Inflammatory macrophage (primary cell): Measurements from ENCODE around the gene METTL8.
A peak's percentile ranks its signal among the peaks of the same experiment; 100 is the strongest.

Experiments used
- DNase-seq, 2 donors: peaks; one replicate each; pipeline ENCODE4 v3.0.0-alpha.2; 2020 to 2022
- total RNA-seq, 18 experiments: gene quantifications; one replicate each; lab custom pipeline; 2026; ENCODE audit warnings: mixed read lengths in 6 of 18, inconsistent platforms in 2 of 18; lab: John Stamatoyannopoulos, UW

The METTL8 gene, protein sequence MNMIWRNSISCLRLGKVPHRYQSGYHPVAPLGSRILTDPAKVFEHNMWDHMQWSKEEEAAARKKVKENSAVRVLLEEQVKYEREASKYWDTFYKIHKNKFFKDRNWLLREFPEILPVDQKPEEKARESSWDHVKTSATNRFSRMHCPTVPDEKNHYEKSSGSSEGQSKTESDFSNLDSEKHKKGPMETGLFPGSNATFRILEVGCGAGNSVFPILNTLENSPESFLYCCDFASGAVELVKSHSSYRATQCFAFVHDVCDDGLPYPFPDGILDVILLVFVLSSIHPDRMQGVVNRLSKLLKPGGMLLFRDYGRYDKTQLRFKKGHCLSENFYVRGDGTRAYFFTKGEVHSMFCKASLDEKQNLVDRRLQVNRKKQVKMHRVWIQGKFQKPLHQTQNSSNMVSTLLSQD
- total RNA-seq = 14.3 to 31.9 (median 25.9) reads per million in 18 experiments

DNA sequence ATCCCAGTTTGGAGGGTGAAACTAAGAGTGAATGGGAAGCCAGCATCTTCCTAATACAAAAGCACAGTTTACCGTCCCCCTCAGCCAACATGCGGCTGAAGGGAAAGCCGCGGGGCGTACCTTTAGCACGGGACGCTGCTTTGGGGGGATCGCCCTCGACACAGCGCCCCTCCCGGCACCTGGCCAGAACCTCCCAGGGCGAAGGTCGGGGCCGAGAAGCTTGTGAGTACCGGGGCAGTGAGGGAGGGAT, at the start of gene METTL8:
TSS of gene METTL8 (minus strand) at position 228 of the 250 bp plus-strand sequence. CDS start 41,805 bp downstream, outside the sequence.
- no peak for DNase-seq

GRCh38 chr2:171482877-171483276, 49.1 kb upstream of the METTL8 start:
- no peak for DNase-seq

GRCh38 chr2:171482308-171482707, 48.5 kb upstream of the METTL8 start:
- DNase-seq = no peak

DNA sequence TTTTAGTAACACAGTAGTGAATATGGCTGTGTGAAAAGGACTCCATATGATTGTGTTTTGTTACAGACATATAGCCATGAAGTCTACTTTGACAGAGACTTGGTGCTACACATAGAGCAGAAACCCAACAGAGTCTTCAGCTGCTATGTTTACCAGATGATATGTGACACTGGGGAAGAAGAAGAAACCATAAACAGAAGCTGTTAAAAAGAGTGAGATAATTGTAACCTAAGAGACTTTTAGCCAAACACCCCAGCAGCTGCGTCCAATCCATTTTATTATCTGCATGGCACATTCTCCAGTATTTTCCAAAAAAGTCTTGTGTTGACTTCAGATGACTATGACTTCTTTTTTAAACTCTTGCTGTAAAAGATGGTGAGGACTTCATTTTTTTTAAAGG, 47.1 kb upstream of the METTL8 start:
- DNase-seq = no peak

- DNase-seq = no peak
Measured at GRCh38 chr2:171479154-171479814, 45.5 kb upstream of the METTL8 start.

- DNase-seq = no peak
Measured at GRCh38 chr2:171478345-171478744, 44.6 kb upstream of the METTL8 start.

GRCh38 chr2:171475979-171476378, 42.2 kb upstream of the METTL8 start:
- no peak for DNase-seq

GRCh38 chr2:171470129-171470528, 36.3 kb upstream of the METTL8 start:
- no peak for DNase-seq

DNA sequence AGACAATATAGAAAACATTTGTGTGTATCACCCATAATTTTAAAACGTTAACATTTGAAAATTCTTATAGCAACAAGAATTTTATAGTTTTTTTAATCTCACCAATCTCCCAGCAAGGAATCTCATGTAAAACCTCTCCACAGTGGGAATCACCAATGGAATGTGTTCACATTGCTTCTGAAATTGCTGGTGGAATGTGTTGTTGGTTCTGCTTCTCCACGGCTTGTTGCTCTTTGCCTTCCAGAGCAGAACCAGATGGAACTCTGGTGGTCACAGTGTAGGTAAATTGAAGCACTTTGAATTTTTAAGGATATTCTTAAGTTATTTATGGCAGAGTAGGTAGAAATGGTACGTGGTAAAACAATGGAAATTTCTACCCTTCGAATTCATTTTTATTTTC, 35.4 kb upstream of the METTL8 start:
- no peak for DNase-seq

- no peak for DNase-seq
Measured at GRCh38 chr2:171460537-171460936, 26.7 kb upstream of the METTL8 start.

DNA sequence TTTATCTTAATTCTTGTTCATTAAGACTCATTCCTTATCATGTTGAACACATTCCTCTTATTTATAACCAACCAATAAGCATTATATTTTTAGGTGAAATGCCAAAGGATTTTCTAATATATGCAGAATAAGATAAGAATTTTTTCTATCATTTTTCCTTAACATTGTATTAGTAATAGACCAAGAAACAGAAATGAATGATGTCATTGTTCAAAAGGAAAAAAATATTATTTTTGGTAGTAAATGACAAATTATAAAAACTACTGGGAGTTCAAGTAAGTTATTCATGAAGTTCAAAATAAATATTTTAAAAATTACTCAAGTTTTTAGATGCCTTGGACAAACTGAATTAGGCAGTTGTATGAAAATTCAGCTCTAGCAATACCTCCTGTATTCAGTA, 25.7 kb upstream of the METTL8 start:
- no peak for DNase-seq

GRCh38 chr2:171452773-171453172, 19.0 kb upstream of the METTL8 start:
- DNase-seq = no peak

GRCh38 chr2:171451074-171451473, 17.3 kb upstream of the METTL8 start:
- no peak for DNase-seq

GRCh38 chr2:171447675-171448074, 13.9 kb upstream of the METTL8 start:
- no peak for DNase-seq

DNA sequence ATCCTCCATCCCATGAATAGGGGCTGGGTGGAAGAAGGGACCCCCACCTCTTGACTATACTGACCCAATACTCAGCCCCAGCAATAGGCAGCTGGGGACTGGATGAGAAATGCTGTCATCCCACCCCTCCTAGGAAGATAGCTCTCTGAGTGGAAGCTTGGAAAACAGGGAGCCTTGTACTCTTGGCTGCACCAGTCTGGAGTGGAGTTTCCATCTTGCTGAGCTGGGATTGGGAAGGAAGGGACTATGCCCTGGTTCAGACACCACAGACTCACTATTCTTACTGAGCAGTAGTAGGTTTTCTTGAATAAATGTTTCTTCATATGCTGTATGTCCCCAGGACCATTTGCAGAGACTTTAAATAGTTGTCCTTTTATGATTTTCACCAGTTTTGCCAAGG, 7.7 kb upstream of the METTL8 start:
- DNase-seq = no peak

DNA sequence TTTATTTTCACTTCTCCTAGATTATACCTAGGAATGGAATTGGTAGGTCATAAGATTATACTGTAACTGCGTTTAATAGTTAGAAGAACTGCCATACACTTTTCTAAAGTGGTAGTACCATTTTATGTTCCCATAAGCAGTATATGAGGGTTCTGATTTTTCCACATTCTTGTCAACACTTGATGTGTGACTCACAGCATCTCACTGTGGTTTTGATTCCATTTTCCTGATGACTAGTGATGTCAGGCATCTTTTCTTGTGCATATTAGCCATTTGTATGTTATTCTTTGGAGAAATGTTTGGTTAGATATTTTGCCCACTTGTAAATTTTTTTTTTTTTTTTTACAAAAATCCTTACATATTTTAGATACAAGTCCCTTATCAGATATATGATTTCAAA, 2.5 kb upstream of the METTL8 start:
- no peak for DNase-seq

GRCh38 chr2:171434013-171434989, 511 bp upstream of the METTL8 start, which contains the start of gene DCAF17:
Gene DCAF17 (plus strand): TSS chr2:171434226. CDS start chr2:171434578, 352 bp downstream.
- peak; percentile 96 to 97 for DNase-seq

DNA sequence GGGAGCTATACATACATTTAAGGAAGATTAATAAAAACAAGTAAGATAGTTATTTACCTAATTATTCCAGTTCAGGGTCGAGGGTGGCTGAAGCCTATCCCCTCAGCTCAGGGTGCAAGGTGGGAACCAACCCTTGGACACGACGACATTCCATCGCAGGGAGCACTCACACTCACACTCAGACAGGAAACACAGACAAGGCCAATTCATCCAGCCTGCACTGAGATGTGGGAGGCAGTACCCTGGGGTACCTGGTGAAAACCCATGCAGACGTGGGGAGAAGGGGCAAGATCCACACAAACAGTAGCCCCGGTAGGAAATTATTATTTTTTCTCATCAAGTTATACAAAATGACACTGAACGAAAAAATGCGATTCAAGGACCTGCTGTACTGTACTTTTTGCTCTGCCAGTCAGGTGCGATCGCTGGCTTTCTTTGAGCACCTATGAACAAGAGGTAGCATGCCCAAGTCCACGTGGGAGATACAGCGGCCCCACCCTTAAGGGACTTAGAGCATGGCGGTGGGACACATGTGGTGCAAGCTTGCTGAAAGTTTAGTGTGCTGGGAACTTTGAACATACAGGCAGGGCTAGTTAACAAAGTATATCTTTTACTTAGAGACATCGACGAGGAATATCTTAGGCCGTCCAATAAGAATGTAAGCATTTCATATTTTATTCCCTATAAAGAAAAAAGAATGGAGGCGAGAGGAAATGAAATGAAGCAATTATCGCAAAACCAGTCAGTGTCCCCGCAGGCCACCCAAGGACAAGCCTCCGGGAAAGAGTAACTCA, 624 bp downstream of the METTL8 start:
- peak in 1 of 2 donors; percentile 9 for DNase-seq

- DNase-seq = no peak
Measured at GRCh38 chr2:171432206-171432968, 1.4 kb downstream of the METTL8 start.

DNA sequence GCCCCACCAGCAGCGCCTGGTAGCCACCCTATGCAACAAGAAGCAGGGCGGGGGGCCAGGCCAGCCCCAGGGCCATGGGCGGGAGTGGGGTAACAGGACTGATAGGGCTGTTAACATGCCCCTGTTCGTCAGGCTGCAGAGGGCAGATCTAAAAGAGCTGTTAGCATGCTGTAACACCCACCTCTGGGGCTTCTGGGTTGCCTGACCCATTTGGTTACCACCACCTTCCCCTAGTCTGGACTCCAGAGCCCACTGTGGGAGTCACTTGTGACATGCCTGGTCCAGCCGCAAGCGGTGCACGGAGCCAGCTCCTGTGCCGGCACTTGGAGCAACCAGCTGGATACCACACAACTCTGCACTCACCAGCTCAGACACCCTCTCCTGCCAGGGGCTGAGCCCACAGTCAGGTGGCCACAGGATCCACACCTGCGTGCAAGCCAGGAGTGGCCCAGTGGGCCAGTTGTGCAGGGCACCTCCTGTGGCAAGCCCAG, 2.1 kb downstream of the METTL8 start:
- no peak for DNase-seq
